HEK293 (cell line): ENCODE measurements around the gene LOXL4.

Source experiments
- CTCF ChIA-PET: fragments of 350-600 bp; formaldehyde crosslinking; extraction: SDS; loops from one replicate; lab custom pipeline; 2021; ENCODE audit warnings: antibody characterized with exemption; lab: Yijun Ruan, JAX
- POLR2A ChIA-PET: fragments of 300-600 bp; formaldehyde crosslinking; extraction: SDS; loops from one replicate; lab custom pipeline; 2020; ENCODE audit warnings: antibody characterized with exemption, inconsistent platforms; lab: Yijun Ruan, JAX
- H3K27ac ChIP-seq: fragments of 200-500 bp; sonication (Bioruptor generic); 2 replicates; pipeline ENCODE4 v1.5.1; 2014; ENCODE audit warnings: low read depth, low read length, control low read depth, inconsistent platforms; ENCODE audit errors: extremely low read depth
- H3K36me3 ChIP-seq, 2 experiments: fragments of 200-500 bp in 1 of 2; sonication (Bioruptor generic) in 1 of 2; 1 replicate in 1 of 2; 2 replicates in 1 of 2; pipeline ENCODE4 v1.5.1; 2014 to 2017; ENCODE audit warnings: inconsistent platforms in 2 of 2, low read length in 2 of 2; ENCODE audit not compliant: control insufficient read depth in 2 of 2, insufficient read depth in 1 of 2
- H3K4me1 ChIP-seq: fragments of 200-500 bp; sonication (Bioruptor generic); 2 replicates; pipeline ENCODE4 v1.5.1; 2014; ENCODE audit warnings: mild to moderate bottlenecking, low read length, inconsistent platforms; ENCODE audit not compliant: control insufficient read depth, insufficient read depth
- H3K4me3 ChIP-seq: 2 replicates; pipeline ENCODE4 v1.5.1; 2011; ENCODE audit warnings: low read depth, mild to moderate bottlenecking, control low read depth, low read length, moderate library complexity
- H3K9me3 ChIP-seq: fragments of 200-500 bp; sonication (Bioruptor generic); 2 replicates; pipeline ENCODE4 v1.5.1; 2014; ENCODE audit warnings: low read depth, low read length, inconsistent platforms; ENCODE audit not compliant: control insufficient read depth, insufficient read depth
- ELK4 ChIP-seq: IDR thresholded peaks from 2 replicates; pipeline ENCODE4 v1.6.1; 2011; ENCODE audit warnings: mild to moderate bottlenecking, low read depth, low read length, borderline replicate concordance
- KLF8 ChIP-seq: fragments of 450-650 bp; formaldehyde crosslinking; IDR thresholded peaks from 2 replicates; pipeline ENCODE4 v1.5.1; 2016; ENCODE audit warnings: missing biosample characterization, missing genetic modification characterization
- REPIN1 ChIP-seq: fragments of 450-650 bp; formaldehyde crosslinking; IDR thresholded peaks from 2 replicates; pipeline ENCODE4 v1.5.1; 2017; ENCODE audit warnings: missing biosample characterization, missing genetic modification characterization, low read depth
- REST ChIP-seq: fragments of 450-650 bp; formaldehyde crosslinking; IDR thresholded peaks from 2 replicates; pipeline ENCODE4 v1.5.1; 2016; ENCODE audit warnings: missing biosample characterization, missing genetic modification characterization
- SALL2 ChIP-seq: fragments of 450-650 bp; formaldehyde crosslinking; IDR thresholded peaks from 2 replicates; pipeline ENCODE4 v1.5.0; 2017; ENCODE audit warnings: missing biosample characterization, mild to moderate bottlenecking, missing genetic modification characterization, borderline replicate concordance
- WT1 ChIP-seq: fragments of 450-650 bp; formaldehyde crosslinking; IDR thresholded peaks from 2 replicates; pipeline ENCODE4 v1.5.1; 2016; ENCODE audit warnings: missing biosample characterization, missing genetic modification characterization
- ZBTB48 ChIP-seq: fragments of 450-650 bp; formaldehyde crosslinking; IDR thresholded peaks from 2 replicates; pipeline ENCODE4 v1.5.1; 2016; ENCODE audit warnings: missing biosample characterization, missing genetic modification characterization
- ZBTB8A ChIP-seq: fragments of 450-650 bp; formaldehyde crosslinking; IDR thresholded peaks from 2 replicates; pipeline ENCODE4 v1.5.1; 2016; ENCODE audit warnings: missing biosample characterization, missing genetic modification characterization
- ZNF146 ChIP-seq: fragments of 450-650 bp; formaldehyde crosslinking; IDR thresholded peaks from 2 replicates; pipeline ENCODE4 v1.5.1; 2016; ENCODE audit warnings: missing biosample characterization, missing genetic modification characterization
- ZNF248 ChIP-seq: fragments of 450-650 bp; formaldehyde crosslinking; IDR thresholded peaks from 2 replicates; pipeline ENCODE4 v1.5.1; 2017; ENCODE audit warnings: missing biosample characterization, missing genetic modification characterization
- ZNF394 ChIP-seq: fragments of 450-650 bp; formaldehyde crosslinking; IDR thresholded peaks from 2 replicates; pipeline ENCODE4 v1.5.1; 2016; ENCODE audit warnings: missing biosample characterization, missing genetic modification characterization, mild to moderate bottlenecking, moderate library complexity, borderline replicate concordance
- ZNF488 ChIP-seq: fragments of 450-650 bp; formaldehyde crosslinking; IDR thresholded peaks from 2 replicates; pipeline ENCODE4 v1.5.1; 2016; ENCODE audit warnings: missing biosample characterization, missing genetic modification characterization
- ZNF544 ChIP-seq: fragments of 450-650 bp; formaldehyde crosslinking; IDR thresholded peaks from 2 replicates; pipeline ENCODE4 v1.5.0; 2017; ENCODE audit warnings: missing biosample characterization, missing genetic modification characterization
- ZNF548 ChIP-seq: fragments of 450-650 bp; formaldehyde crosslinking; IDR thresholded peaks from 2 replicates; pipeline ENCODE4 v1.5.1; 2016; ENCODE audit warnings: missing biosample characterization, missing genetic modification characterization
- ZNF654 ChIP-seq: fragments of 450-650 bp; formaldehyde crosslinking; IDR thresholded peaks from 2 replicates; pipeline ENCODE4 v1.5.1; 2016; ENCODE audit warnings: low read depth, missing biosample characterization, missing genetic modification characterization
- ZNF837 ChIP-seq: fragments of 450-650 bp; formaldehyde crosslinking; IDR thresholded peaks from 2 replicates; pipeline ENCODE4 v1.5.1; 2016; ENCODE audit warnings: missing biosample characterization, missing genetic modification characterization
- TF ChIP-seq, protein P1 (sequence below): fragments of 450-650 bp; IDR thresholded peaks from 2 replicates; pipeline ENCODE4 v1.5.1; 2018; ENCODE audit warnings: missing biosample characterization, missing genetic modification characterization
- TF ChIP-seq, protein P2 (sequence below): fragments of 450-650 bp; formaldehyde crosslinking; IDR thresholded peaks from 2 replicates; pipeline ENCODE4 v1.5.1; 2016; ENCODE audit warnings: missing biosample characterization, missing genetic modification characterization
- TF ChIP-seq, protein P3 (sequence below): fragments of 450-650 bp; formaldehyde crosslinking; IDR thresholded peaks from 2 replicates; pipeline ENCODE4 v1.5.1; 2016; ENCODE audit warnings: missing biosample characterization, missing genetic modification characterization
- TF ChIP-seq, protein P4 (sequence below): fragments of 450-650 bp; formaldehyde crosslinking; IDR thresholded peaks from 2 replicates; pipeline ENCODE4 v1.5.1; 2016; ENCODE audit warnings: missing biosample characterization, missing genetic modification characterization
- TF ChIP-seq, protein P5 (sequence below): fragments of 450-650 bp; formaldehyde crosslinking; IDR thresholded peaks from 2 replicates; pipeline ENCODE4 v1.5.1; 2016; ENCODE audit warnings: missing biosample characterization, missing genetic modification characterization

LOXL4 gene

DNA sequence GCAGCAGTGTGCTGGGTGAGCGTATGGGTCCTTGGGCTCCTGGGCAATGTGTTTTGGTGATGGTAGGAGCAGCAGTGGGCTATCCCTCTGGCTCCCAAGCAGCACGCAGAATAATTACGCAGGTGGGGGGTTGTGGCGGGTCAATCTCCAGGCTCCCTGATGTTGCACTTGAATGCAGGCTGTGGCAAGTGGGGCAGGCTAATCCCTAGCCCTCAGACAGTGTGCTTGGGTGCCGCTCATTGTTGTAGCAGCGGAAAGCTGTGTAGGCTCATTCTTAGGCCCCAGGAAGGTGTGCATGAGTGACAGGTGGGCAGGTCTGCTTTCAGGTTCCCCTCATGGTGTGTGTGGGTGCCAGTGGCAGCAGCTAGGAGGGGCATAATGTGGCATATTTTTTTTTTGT lies 44.1 kb downstream of the LOXL4 start (continued):
- no peak for TF ChIP-seq ZNF248 (tag by site-specific recombination)
- TF ChIP-seq, protein P1, sequence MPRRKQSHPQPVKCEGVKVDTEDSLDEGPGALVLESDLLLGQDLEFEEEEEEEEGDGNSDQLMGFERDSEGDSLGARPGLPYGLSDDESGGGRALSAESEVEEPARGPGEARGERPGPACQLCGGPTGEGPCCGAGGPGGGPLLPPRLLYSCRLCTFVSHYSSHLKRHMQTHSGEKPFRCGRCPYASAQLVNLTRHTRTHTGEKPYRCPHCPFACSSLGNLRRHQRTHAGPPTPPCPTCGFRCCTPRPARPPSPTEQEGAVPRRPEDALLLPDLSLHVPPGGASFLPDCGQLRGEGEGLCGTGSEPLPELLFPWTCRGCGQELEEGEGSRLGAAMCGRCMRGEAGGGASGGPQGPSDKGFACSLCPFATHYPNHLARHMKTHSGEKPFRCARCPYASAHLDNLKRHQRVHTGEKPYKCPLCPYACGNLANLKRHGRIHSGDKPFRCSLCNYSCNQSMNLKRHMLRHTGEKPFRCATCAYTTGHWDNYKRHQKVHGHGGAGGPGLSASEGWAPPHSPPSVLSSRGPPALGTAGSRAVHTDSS (tag by site-specific recombination) = no peak
- TF ChIP-seq, protein P2, sequence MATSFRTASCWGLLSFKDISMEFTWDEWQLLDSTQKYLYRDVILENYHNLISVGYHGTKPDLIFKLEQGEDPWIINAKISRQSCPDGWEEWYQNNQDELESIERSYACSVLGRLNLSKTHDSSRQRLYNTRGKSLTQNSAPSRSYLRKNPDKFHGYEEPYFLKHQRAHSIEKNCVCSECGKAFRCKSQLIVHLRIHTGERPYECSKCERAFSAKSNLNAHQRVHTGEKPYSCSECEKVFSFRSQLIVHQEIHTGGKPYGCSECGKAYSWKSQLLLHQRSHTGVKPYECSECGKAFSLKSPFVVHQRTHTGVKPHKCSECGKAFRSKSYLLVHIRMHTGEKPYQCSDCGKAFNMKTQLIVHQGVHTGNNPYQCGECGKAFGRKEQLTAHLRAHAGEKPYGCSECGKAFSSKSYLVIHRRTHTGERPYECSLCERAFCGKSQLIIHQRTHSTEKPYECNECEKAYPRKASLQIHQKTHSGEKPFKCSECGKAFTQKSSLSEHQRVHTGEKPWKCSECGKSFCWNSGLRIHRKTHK (tag by site-specific recombination) = no peak
- no peak for TF ChIP-seq ELK4
- TF ChIP-seq ZNF394 (tag by site-specific recombination) = no peak

- Histone ChIP-seq H3K27ac (no peak overlapping the region), H3K9me3 (no peaks in the 10 kb centered on the region), H3K4me1 (no peaks in the 10 kb centered on the region), H3K36me3 (no peaks in the 10 kb centered on the region), H3K4me3 (no peak overlapping the region)
- POLR2A ChIA-PET = no interaction called here
- CTCF ChIA-PET = interaction anchor here (0.6 kb wide), 2 partner anchors 35 to 46 kb away, joined by 4 to 5 read pairs; no protein-coding TSS in a partner anchor
- TF ChIP-seq, protein P3, sequence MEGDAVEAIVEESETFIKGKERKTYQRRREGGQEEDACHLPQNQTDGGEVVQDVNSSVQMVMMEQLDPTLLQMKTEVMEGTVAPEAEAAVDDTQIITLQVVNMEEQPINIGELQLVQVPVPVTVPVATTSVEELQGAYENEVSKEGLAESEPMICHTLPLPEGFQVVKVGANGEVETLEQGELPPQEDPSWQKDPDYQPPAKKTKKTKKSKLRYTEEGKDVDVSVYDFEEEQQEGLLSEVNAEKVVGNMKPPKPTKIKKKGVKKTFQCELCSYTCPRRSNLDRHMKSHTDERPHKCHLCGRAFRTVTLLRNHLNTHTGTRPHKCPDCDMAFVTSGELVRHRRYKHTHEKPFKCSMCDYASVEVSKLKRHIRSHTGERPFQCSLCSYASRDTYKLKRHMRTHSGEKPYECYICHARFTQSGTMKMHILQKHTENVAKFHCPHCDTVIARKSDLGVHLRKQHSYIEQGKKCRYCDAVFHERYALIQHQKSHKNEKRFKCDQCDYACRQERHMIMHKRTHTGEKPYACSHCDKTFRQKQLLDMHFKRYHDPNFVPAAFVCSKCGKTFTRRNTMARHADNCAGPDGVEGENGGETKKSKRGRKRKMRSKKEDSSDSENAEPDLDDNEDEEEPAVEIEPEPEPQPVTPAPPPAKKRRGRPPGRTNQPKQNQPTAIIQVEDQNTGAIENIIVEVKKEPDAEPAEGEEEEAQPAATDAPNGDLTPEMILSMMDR (tag by site-specific recombination) = no peak
- TF ChIP-seq, protein P1 (tag by site-specific recombination) = no peak
- TF ChIP-seq ZBTB48 (tag by site-specific recombination) = no peak
- no peak for TF ChIP-seq ZBTB8A (tag by site-specific recombination)
- no peak for TF ChIP-seq WT1 (tag by site-specific recombination)
- TF ChIP-seq ZNF146 (tag by site-specific recombination) = no peak
- TF ChIP-seq, protein P4, sequence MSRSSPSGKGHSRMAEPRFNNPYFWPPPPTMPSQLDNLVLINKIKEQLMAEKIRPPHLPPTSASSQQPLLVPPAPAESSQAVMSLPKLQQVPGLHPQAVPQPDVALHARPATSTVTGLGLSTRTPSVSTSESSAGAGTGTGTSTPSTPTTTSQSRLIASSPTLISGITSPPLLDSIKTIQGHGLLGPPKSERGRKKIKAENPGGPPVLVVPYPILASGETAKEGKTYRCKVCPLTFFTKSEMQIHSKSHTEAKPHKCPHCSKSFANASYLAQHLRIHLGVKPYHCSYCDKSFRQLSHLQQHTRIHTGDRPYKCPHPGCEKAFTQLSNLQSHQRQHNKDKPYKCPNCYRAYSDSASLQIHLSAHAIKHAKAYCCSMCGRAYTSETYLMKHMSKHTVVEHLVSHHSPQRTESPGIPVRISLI = no peak
- TF ChIP-seq REST (tag by site-specific recombination) = no peak
- TF ChIP-seq ZNF548 = no peak
- no peak for TF ChIP-seq ZNF488
- no peak for TF ChIP-seq ZNF654 (tag by site-specific recombination)
- no peak for TF ChIP-seq KLF8
- no peak for TF ChIP-seq ZNF837 (tag by site-specific recombination)
- no peak for TF ChIP-seq REPIN1 (tag by site-specific recombination)
- TF ChIP-seq ZNF544 (tag by site-specific recombination) = no peak
- TF ChIP-seq, protein P5, sequence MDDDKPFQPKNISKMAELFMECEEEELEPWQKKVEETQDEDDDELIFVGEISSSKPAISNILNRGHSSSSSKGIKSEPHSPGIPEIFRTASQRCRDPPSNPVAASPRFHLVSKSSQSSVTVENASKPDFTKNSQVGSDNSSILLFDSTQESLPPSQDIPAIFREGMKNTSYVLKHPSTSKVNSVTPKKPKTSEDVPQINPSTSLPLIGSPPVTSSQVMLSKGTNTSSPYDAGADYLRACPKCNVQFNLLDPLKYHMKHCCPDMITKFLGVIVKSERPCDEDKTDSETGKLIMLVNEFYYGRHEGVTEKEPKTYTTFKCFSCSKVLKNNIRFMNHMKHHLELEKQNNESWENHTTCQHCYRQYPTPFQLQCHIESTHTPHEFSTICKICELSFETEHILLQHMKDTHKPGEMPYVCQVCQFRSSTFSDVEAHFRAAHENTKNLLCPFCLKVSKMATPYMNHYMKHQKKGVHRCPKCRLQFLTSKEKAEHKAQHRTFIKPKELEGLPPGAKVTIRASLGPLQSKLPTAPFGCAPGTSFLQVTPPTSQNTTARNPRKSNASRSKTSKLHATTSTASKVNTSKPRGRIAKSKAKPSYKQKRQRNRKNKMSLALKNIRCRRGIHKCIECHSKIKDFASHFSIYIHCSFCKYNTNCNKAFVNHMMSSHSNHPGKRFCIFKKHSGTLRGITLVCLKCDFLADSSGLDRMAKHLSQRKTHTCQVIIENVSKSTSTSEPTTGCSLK (tag by site-specific recombination) = no peak
- no peak for TF ChIP-seq SALL2 (tag by site-specific recombination)
These were observed 50.2 kb downstream of the LOXL4 start for GRCh38 chr10:98217801-98218200.
